Measurements from ENCODE around the gene TCERG1L.

Gene TCERG1L

GRCh38 chr10:131111471-131112080, 199.9 kb downstream of the TCERG1L start:
- H3K4me2 ChIP-seq = no peak overlapping the region
- H3K27me3 ChIP-seq (ENCODE audit: insufficient read depth, low read depth) = no peaks in the 10 kb centered on the region
- no peak overlapping the region for H3K27ac ChIP-seq
- no peak for TF ChIP-seq CTCF (conservative IDR thresholded peaks at IDR 0.05; ENCODE audit: low read depth, low read length)
- H3K9ac ChIP-seq = no peak overlapping the region
- H3K4me3 ChIP-seq (IDR thresholded peaks at IDR 0.05; ENCODE audit: insufficient read depth, low read depth, low read length) = no peak overlapping the region
- no peak overlapping the region for H2AFZ ChIP-seq (ENCODE audit: low read depth)
- H3K79me2 ChIP-seq (ENCODE audit: insufficient read depth, low read depth) = no peaks in the 10 kb centered on the region
- no peaks in the 10 kb centered on the region for H3K36me3 ChIP-seq (ENCODE audit: insufficient read depth)
- no peaks in the 10 kb centered on the region for H4K20me1 ChIP-seq (ENCODE audit: insufficient read depth)
- no peaks in the 10 kb centered on the region for H3K4me1 ChIP-seq (ENCODE audit: low read depth, poor library complexity, severe bottlenecking)

GRCh38 chr10:131111007-131111406, 200.5 kb downstream of the TCERG1L start:
- no peaks in the 10 kb centered on the region for H3K4me1 ChIP-seq (ENCODE audit: low read depth, poor library complexity, severe bottlenecking)
- H3K9ac ChIP-seq = no peak overlapping the region
- H3K4me3 ChIP-seq (IDR thresholded peaks at IDR 0.05; ENCODE audit: insufficient read depth, low read depth, low read length) = no peak overlapping the region
- no peak overlapping the region for H3K27ac ChIP-seq
- no peaks in the 10 kb centered on the region for H4K20me1 ChIP-seq (ENCODE audit: insufficient read depth)
- no peak overlapping the region for H3K4me2 ChIP-seq
- H3K27me3 ChIP-seq (ENCODE audit: insufficient read depth, low read depth) = no peaks in the 10 kb centered on the region
- no peak for TF ChIP-seq CTCF (conservative IDR thresholded peaks at IDR 0.05; ENCODE audit: low read depth, low read length)
- no peaks in the 10 kb centered on the region for H3K36me3 ChIP-seq (ENCODE audit: insufficient read depth)
- H2AFZ ChIP-seq (ENCODE audit: low read depth) = no peak overlapping the region
- H3K79me2 ChIP-seq (ENCODE audit: insufficient read depth, low read depth) = no peaks in the 10 kb centered on the region

GRCh38 chr10:131110241-131110783, 201.2 kb downstream of the TCERG1L start:
- H2AFZ ChIP-seq (ENCODE audit: low read depth) = no peak overlapping the region
- no peak overlapping the region for H3K9ac ChIP-seq
- H3K27ac ChIP-seq = no peak overlapping the region
- H3K27me3 ChIP-seq (ENCODE audit: insufficient read depth, low read depth) = no peaks in the 10 kb centered on the region
- H3K4me2 ChIP-seq = no peak overlapping the region
- no peak overlapping the region for H3K4me3 ChIP-seq (IDR thresholded peaks at IDR 0.05; ENCODE audit: insufficient read depth, low read depth, low read length)
- H4K20me1 ChIP-seq (ENCODE audit: insufficient read depth) = no peaks in the 10 kb centered on the region
- H3K4me1 ChIP-seq (ENCODE audit: low read depth, poor library complexity, severe bottlenecking) = no peaks in the 10 kb centered on the region
- H3K36me3 ChIP-seq (ENCODE audit: insufficient read depth) = no peaks in the 10 kb centered on the region
- no peaks in the 10 kb centered on the region for H3K79me2 ChIP-seq (ENCODE audit: insufficient read depth, low read depth)
- TF ChIP-seq CTCF (conservative IDR thresholded peaks at IDR 0.05; ENCODE audit: low read depth, low read length) = no peak

DNA sequence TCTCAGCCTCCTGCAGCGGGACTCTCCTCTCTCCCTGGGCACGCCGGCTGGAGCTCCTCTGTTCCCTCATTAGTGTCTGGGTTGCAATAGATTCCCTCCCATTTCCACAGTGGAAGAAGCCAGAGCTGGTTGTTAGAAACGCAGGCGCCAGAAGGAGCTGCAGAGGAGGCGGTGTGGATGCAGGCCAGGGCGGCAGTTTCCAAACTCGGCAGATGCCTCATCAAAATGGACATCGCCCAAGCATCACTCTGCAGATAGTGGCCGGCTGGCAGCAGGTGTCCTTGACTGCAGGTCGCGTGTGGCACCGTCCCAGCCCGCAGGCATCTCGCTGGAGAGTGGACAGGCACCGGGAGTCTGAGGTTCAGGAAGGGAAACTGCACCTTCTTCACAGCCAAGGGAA, 201.8 kb downstream of the TCERG1L start:
- TF ChIP-seq CTCF (conservative IDR thresholded peaks at IDR 0.05; ENCODE audit: low read depth, low read length) = no peak
- Histone ChIP-seq H3K4me1 (ENCODE audit: low read depth, poor library complexity, severe bottlenecking) (no peaks in the 10 kb centered on the region), H3K27ac (no peak overlapping the region)

More for the DNA sequence above, 201.8 kb downstream of the TCERG1L start:
- Histone ChIP-seq H3K4me2 (no peak overlapping the region), H4K20me1 (ENCODE audit: insufficient read depth) (no peaks in the 10 kb centered on the region), H3K27me3 (ENCODE audit: insufficient read depth, low read depth) (no peaks in the 10 kb centered on the region), H2AFZ (ENCODE audit: low read depth) (no peak overlapping the region), H3K9ac (no peak overlapping the region), H3K79me2 (ENCODE audit: insufficient read depth, low read depth) (no peaks in the 10 kb centered on the region), H3K36me3 (ENCODE audit: insufficient read depth) (no peaks in the 10 kb centered on the region), H3K4me3 (IDR thresholded peaks at IDR 0.05; ENCODE audit: insufficient read depth, low read depth, low read length) (no peak overlapping the region)

Measured in KMS-11 (cell line).